HG02610 (cell line): ENCODE results near the gene PDPK1.

Source experiments
- ATAC-seq: cut with Tn5 transposase; IDR thresholded peaks from one replicate; pipeline ENCODE4 v1.9.1; 2021; ENCODE audit warnings: mild to moderate bottlenecking, moderate library complexity; ENCODE audit not compliant: unreplicated experiment

The PDPK1 gene

GRCh38 chr16:2505695-2506094 is 32.1 kb upstream of the PDPK1 start:
- no peak for ATAC-seq

- no peak for ATAC-seq
These were observed 30.7 kb upstream of the PDPK1 start for GRCh38 chr16:2507052-2507659.

GRCh38 chr16:2507665-2508064 is 30.2 kb upstream of the PDPK1 start:
- no peak for ATAC-seq

GRCh38 chr16:2508722-2509400 is 29.0 kb upstream of the PDPK1 start:
- ATAC-seq, result no peak

GRCh38 chr16:2511128-2511800 is 26.6 kb upstream of the PDPK1 start:
- ATAC-seq, result no peak

GRCh38 chr16:2511996-2512734 is 25.7 kb upstream of the PDPK1 start:
- ATAC-seq, result no peak

GRCh38 chr16:2512735-2513404 is 25.0 kb upstream of the PDPK1 start:
- ATAC-seq, result no peak

- ATAC-seq, result peak; percentile 61
These were observed 24.2 kb upstream of the PDPK1 start, which contains the start of gene ATP6V0C for GRCh38 chr16:2513405-2514332. TSS of gene ATP6V0C (plus strand) at chr16:2513952. CDS start at chr16:2514104, 152 bp downstream.

- ATAC-seq, result no peak
These were observed 23.3 kb upstream of the PDPK1 start for GRCh38 chr16:2514333-2515179.

- ATAC-seq, result no peak
These were observed 22.5 kb upstream of the PDPK1 start for GRCh38 chr16:2515180-2515851.

GRCh38 chr16:2516391-2517240 is 21.2 kb upstream of the PDPK1 start:
- ATAC-seq, result no peak

- no peak for ATAC-seq
These were observed 19.7 kb upstream of the PDPK1 start for GRCh38 chr16:2517954-2518605.

GRCh38 chr16:2518823-2519710 is 18.8 kb upstream of the PDPK1 start:
- no peak for ATAC-seq

GRCh38 chr16:2519711-2520080 is 18.1 kb upstream of the PDPK1 start:
- ATAC-seq, result no peak

GRCh38 chr16:2520097-2520783 is 17.6 kb upstream of the PDPK1 start, which contains the start of gene AMDHD2:
TSS of gene AMDHD2 (plus strand) at chr16:2520371. CDS start at chr16:2520459, 88 bp downstream.
- ATAC-seq, result peak; percentile 34
